GM12865 (cell line): ENCODE measurements around the gene ADGRG6.

Experiments
- DNase-seq: peaks from one replicate; pipeline ENCODE4 v3.0.0; 2010; ENCODE audit warnings: low read depth
- H3K4me3 ChIP-seq: 2 replicates; pipeline ENCODE4 v1.5.1; 2011; ENCODE audit warnings: mild to moderate bottlenecking, low read depth, low read length, control low read depth
- CTCF ChIP-seq: IDR thresholded peaks from 2 replicates; pipeline ENCODE4 v1.5.1; 2011; ENCODE audit warnings: low read length, control low read depth, low read depth, inconsistent platforms; ENCODE audit not compliant: insufficient read depth; ENCODE audit errors: missing control alignments

ADGRG6 gene

GRCh38 chr6:142332393-142333098 lies 30.7 kb downstream of the ADGRG6 start:
- DNase-seq, result no peak
- no peak overlapping the region for H3K4me3 ChIP-seq
- TF ChIP-seq CTCF, result no peak

GRCh38 chr6:142333431-142333830 lies 31.6 kb downstream of the ADGRG6 start:
- no peak for DNase-seq
- H3K4me3 ChIP-seq, result no peak overlapping the region
- TF ChIP-seq CTCF, result no peak

- TF ChIP-seq CTCF, result no peak
- DNase-seq, result no peak
Measured at GRCh38 chr6:142334294-142334693, 32.5 kb downstream of the ADGRG6 start.

GRCh38 chr6:142335415-142335814 lies 33.6 kb downstream of the ADGRG6 start:
- no peak for DNase-seq
- TF ChIP-seq CTCF, result no peak
- H3K4me3 ChIP-seq, result no peak overlapping the region

More at GRCh38 chr6:142334294-142334693, 32.5 kb downstream of the ADGRG6 start:
- no peak overlapping the region for H3K4me3 ChIP-seq

GRCh38 chr6:142336183-142336582 lies 34.4 kb downstream of the ADGRG6 start:
- H3K4me3 ChIP-seq, result no peak overlapping the region
- DNase-seq, result no peak
- no peak for TF ChIP-seq CTCF

GRCh38 chr6:142336787-142337186 lies 35.0 kb downstream of the ADGRG6 start:
- TF ChIP-seq CTCF, result no peak
- no peak for DNase-seq
- no peak overlapping the region for H3K4me3 ChIP-seq

- no peak overlapping the region for H3K4me3 ChIP-seq
- no peak for DNase-seq
- no peak for TF ChIP-seq CTCF
Measured at GRCh38 chr6:142339113-142339512, 37.3 kb downstream of the ADGRG6 start.
